Naive thymus-derived CD4-positive, alpha-beta T cell (primary cell): Measurements from ENCODE around the gene CCDC172. TPM values are rescaled to one million over a fixed set of nuclear protein-coding genes. Genes with fewer than 3 reads are reported as not detected.
A peak's percentile ranks its signal among the peaks of the same experiment; 100 is the strongest.

Experiments
- ATAC-seq: fragments of 150-1000 bp; cut with Tn5 transposase; 2 replicates; pipeline ENCODE4 v1.10.0; 2021; ENCODE audit warnings: mild to moderate bottlenecking, moderate library complexity
- CTCF ChIA-PET: fragments of 350-600 bp; sonication (Branson Sonifier 250); formaldehyde crosslinking; loops from one replicate; lab custom pipeline; 2021; ENCODE audit warnings: antibody characterized with exemption; lab: Charles Lee
- POLR2A ChIA-PET: fragments of 350-600 bp; sonication (Branson Sonifier 250); formaldehyde crosslinking; loops from one replicate; lab custom pipeline; 2021; ENCODE audit warnings: antibody characterized with exemption, inconsistent platforms; lab: Charles Lee
- DNase-seq, 9 donors: peaks; one replicate each; pipeline versions ENCODE4 v3.0.0 to v3.0.0-alpha.2; 2020 to 2022; ENCODE audit warnings: mixed read lengths in 1 of 9
- H3K27ac ChIP-seq: one replicate; pipeline ENCODE4 v1.7.0; 2013; ENCODE audit warnings: mild to moderate bottlenecking, low read depth, low read length, moderate library complexity
- H3K27me3 ChIP-seq, 2 donors: one replicate each; pipeline ENCODE4 v1.7.0; 2013; ENCODE audit warnings: low read length in 2 of 2, mild to moderate bottlenecking in 2 of 2, moderate library complexity in 2 of 2; ENCODE audit not compliant: control insufficient read depth in 2 of 2, insufficient read depth in 2 of 2
- H3K36me3 ChIP-seq, 3 experiments: 1 replicate in 2 of 3; 2 replicates in 1 of 3; pipeline ENCODE4 v1.7.0; 2013; ENCODE audit warnings: low read length in 3 of 3, mild to moderate bottlenecking in 3 of 3, moderate library complexity in 1 of 3; ENCODE audit not compliant: insufficient read depth in 3 of 3, control insufficient read depth in 2 of 3
- H3K4me1 ChIP-seq, 2 donors: one replicate each; pipeline ENCODE4 v1.7.0; 2013; ENCODE audit warnings: low read length in 2 of 2, mild to moderate bottlenecking in 2 of 2, moderate library complexity in 1 of 2; ENCODE audit not compliant: control insufficient read depth in 2 of 2, insufficient read depth in 2 of 2
- H3K4me3 ChIP-seq: 2 replicates; pipeline ENCODE4 v1.7.0; 2013; ENCODE audit warnings: mild to moderate bottlenecking, low read length
- H3K9me3 ChIP-seq, 3 experiments: 1 replicate in 2 of 3; 2 replicates in 1 of 3; pipeline ENCODE4 v1.7.0; 2013; ENCODE audit warnings: low read length in 3 of 3; ENCODE audit not compliant: control insufficient read depth in 2 of 3
- H3K27ac Mint-ChIP-seq, 9 donors: one replicate each; pipeline ENCODE4 v1.8.0; 2020 to 2022; ENCODE audit warnings: mixed read lengths in 9 of 9, mild to moderate bottlenecking in 8 of 9, moderate library complexity in 5 of 9, inconsistent platforms in 2 of 9
- H3K27me3 Mint-ChIP-seq, 5 donors: one replicate each; pipeline ENCODE4 v1.8.0; 2021 to 2022; ENCODE audit warnings: mixed read lengths in 5 of 5, mild to moderate bottlenecking in 1 of 5
- H3K36me3 Mint-ChIP-seq, 5 donors: one replicate each; pipeline ENCODE4 v1.8.0; 2020 to 2022; ENCODE audit warnings: mixed read lengths in 5 of 5, mild to moderate bottlenecking in 3 of 5, inconsistent platforms in 1 of 5
- H3K4me1 Mint-ChIP-seq, 7 donors: one replicate each; pipeline ENCODE4 v1.8.0; 2020 to 2022; ENCODE audit warnings: mixed read lengths in 7 of 7, mild to moderate bottlenecking in 3 of 7, inconsistent platforms in 1 of 7
- H3K4me3 Mint-ChIP-seq, 10 donors: one replicate each; pipeline ENCODE4 v1.8.0; 2020 to 2022; ENCODE audit warnings: mild to moderate bottlenecking in 10 of 10, mixed read lengths in 10 of 10, moderate library complexity in 6 of 10, inconsistent platforms in 2 of 10
- H3K9me3 Mint-ChIP-seq, 11 donors: one replicate each; pipeline ENCODE4 v1.8.0; 2020 to 2022; ENCODE audit warnings: mixed read lengths in 11 of 11, mild to moderate bottlenecking in 4 of 11, inconsistent platforms in 1 of 11, moderate library complexity in 1 of 11
- intact Hi-C, 2 donors: fragments of 100-400 bp; cut with micrococcal nuclease; formaldehyde crosslinking; loops; one replicate each; pipeline ENCODE4 v1.15.1; 2023
- polyA plus RNA-seq, 2 donors: library from polyadenylated mRNA; unstranded; fragments of 300-500 nt; fragmentation: Illumina TruSeq; gene quantifications; one replicate each; pipeline ENCODE4 v1.2.3, GENCODE V29; 2021
- total RNA-seq, 6 experiments: library from RNA in 5 of 6; stranded (reverse) in 5 of 6; gene quantifications; 1 replicate in 5 of 6; 2 replicates in 1 of 6; pipeline ENCODE4 v1.2.3 and lab custom pipeline; 2021 to 2026

Gene CCDC172
- total and polyA plus RNA-seq, 7 experiments from 2014 or later: not detected

DNA sequence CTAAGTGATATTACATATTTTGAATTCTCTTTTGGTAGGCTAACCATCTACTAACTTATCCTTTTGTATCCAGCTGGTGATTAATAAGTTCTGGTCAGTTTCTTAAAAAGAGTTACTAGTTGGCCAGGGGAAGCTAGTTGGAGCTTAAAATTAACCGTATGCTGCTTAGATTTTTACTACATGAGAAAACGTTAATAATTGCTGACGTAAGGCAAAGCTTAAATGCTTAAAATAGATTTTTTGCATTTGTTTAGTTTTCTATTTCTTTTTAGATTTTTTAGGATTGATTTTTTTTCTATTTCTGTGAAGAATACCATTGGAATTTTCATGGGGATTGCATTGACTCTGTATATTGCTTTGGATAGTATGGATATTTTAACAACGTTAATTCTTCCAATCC, 32.6 kb downstream of the CCDC172 start:
- Histone ChIP-seq H3K4me3 (no peak overlapping the region), H3K36me3 (no peaks in the 10 kb centered on the region), H3K4me1 (no peaks in the 10 kb centered on the region), H3K27ac (no peak overlapping the region), H3K27me3 (no peaks in the 10 kb centered on the region), H3K9me3 (peaks cover 0 to 5% (median 0%) of the 10 kb centered on the region in 3 experiments)
- DNase-seq: no peak
- Mint-ChIP-seq H3K27me3 (no peaks in the 10 kb centered on the region), H3K4me1 (no peaks in the 10 kb centered on the region), H3K9me3 (peaks cover 0 to 9% (median 3%) of the 10 kb centered on the region in 11 donors), H3K4me3 (no peak overlapping the region), H3K27ac (no peak overlapping the region), H3K36me3 (no peaks in the 10 kb centered on the region)
- CTCF ChIA-PET: no interaction called here
- POLR2A ChIA-PET: no interaction called here
- intact Hi-C loops: no loop called here
- ATAC-seq: no peak

DNA sequence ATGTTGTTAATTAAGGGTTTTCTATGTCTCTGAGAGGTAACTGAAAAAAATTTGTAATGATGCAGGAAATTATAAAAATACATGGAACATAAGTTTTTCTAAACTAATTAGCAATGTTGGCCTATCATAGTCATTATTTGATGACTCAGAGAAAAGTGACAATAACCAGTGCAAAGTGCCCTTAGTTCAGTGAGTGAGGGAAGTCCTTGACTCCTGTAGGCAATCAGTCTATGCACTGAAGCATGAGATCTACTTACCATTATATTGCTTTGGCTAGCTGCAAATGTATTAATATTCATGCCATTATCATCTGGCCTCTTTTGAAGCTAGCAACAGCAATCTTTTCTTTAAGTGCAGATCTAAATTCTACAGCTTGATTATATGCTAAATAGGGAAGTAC, 40.6 kb downstream of the CCDC172 start:
- Mint-ChIP-seq H3K27ac (no peak overlapping the region), H3K36me3 (no peaks in the 10 kb centered on the region), H3K4me3 (no peak overlapping the region), H3K4me1 (no peaks in the 10 kb centered on the region), H3K9me3 (no peaks in the 10 kb centered on the region), H3K27me3 (no peaks in the 10 kb centered on the region)
- H3K4me3 ChIP-seq: no peak overlapping the region
- H3K36me3 ChIP-seq: no peaks in the 10 kb centered on the region
- H3K9me3 ChIP-seq: no peaks in the 10 kb centered on the region
- no peak for DNase-seq
- intact Hi-C loops: no loop called here
- H3K27me3 ChIP-seq: no peaks in the 10 kb centered on the region
- POLR2A ChIA-PET: no interaction called here
- CTCF ChIA-PET: no interaction called here
- H3K4me1 ChIP-seq: no peaks in the 10 kb centered on the region
- no peak overlapping the region for H3K27ac ChIP-seq
- no peak for ATAC-seq

DNA sequence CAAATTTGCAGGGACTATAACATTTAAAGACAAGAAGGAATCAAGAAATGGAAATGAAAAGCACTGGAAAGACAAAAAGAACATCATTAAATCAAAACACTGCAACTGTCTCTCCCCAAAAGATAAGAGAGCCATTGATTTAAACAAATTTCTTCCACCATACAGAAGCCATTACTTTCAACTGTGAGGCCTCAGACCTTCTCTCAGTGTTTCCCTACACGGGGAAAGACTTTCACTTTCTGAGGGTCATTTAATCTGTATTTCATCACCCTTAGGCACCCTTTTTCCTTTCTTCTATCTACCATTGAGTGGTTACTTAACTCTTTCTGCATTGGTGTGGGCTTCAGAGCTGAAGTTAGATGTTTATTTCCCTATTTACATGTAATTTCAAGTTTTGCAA, 47.5 kb downstream of the CCDC172 start:
- no peaks in the 10 kb centered on the region for H3K4me1 ChIP-seq
- intact Hi-C loops: no loop called here
- H3K27me3 ChIP-seq: no peaks in the 10 kb centered on the region
- ChIA-PET POLR2A (no interaction called here), CTCF (no interaction called here)
- Mint-ChIP-seq H3K4me1 (no peaks in the 10 kb centered on the region), H3K27ac (no peak overlapping the region), H3K27me3 (peaks cover 0 to 14% (median 12%) of the 10 kb centered on the region in 5 donors), H3K4me3 (no peak overlapping the region), H3K9me3 (peaks cover 0 to 3% (median 0%) of the 10 kb centered on the region in 11 donors), H3K36me3 (no peaks in the 10 kb centered on the region)
- no peak overlapping the region for H3K27ac ChIP-seq
- DNase-seq (no peak), ATAC-seq (no peak)
- H3K9me3 ChIP-seq: no peaks in the 10 kb centered on the region
- H3K36me3 ChIP-seq: no peaks in the 10 kb centered on the region
- no peak overlapping the region for H3K4me3 ChIP-seq

DNA sequence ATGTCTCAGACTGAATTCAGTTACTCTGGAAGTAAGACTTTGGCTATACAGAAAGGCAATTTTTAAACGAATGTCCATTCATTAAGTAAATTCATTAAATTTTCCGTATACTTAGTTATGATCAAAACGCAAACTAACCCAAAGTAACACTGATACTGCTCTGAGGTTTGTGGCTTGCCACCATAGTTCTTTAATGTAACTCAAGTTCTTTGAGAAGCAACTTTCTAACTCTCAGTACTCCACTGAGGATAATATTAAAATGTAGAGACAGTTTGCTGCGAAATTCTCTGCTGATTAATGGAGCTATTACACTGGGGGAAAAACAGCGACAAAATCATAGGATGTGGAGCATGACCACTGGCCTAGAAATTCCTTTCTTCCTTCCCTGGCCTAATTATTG, 58.0 kb downstream of the CCDC172 start:
- ChIA-PET POLR2A (no interaction called here), CTCF (no interaction called here)
- no peak for ATAC-seq
- no peaks in the 10 kb centered on the region for H3K9me3 ChIP-seq
- H3K4me3 ChIP-seq: no peak overlapping the region
- Mint-ChIP-seq H3K4me1 (no peaks in the 10 kb centered on the region), H3K27ac (no peak overlapping the region), H3K9me3 (no peaks in the 10 kb centered on the region), H3K36me3 (no peaks in the 10 kb centered on the region), H3K27me3 (peaks cover 0 to 4% (median 0%) of the 10 kb centered on the region in 5 donors), H3K4me3 (no peak overlapping the region)
- H3K4me1 ChIP-seq: no peaks in the 10 kb centered on the region
- intact Hi-C loops: no loop called here
- no peaks in the 10 kb centered on the region for H3K36me3 ChIP-seq
- H3K27ac ChIP-seq: no peak overlapping the region
- peaks cover 0 to 2% of the 10 kb centered on the region in 2 donors for H3K27me3 ChIP-seq
- no peak for DNase-seq

GRCh38 chr10:116385311-116385710, 61.1 kb downstream of the CCDC172 start:
- intact Hi-C loops: loop anchor here (5.0 kb wide), 2 partner anchors 678 to 1508 kb away; no protein-coding TSS in a partner anchor
- Mint-ChIP-seq H3K9me3 (no peaks in the 10 kb centered on the region), H3K36me3 (no peaks in the 10 kb centered on the region), H3K27me3 (peaks cover 0 to 5% (median 4%) of the 10 kb centered on the region in 5 donors), H3K4me3 (no peak overlapping the region), H3K4me1 (no peaks in the 10 kb centered on the region), H3K27ac (no peak overlapping the region)
- ATAC-seq (no peak), DNase-seq (no peak)
- no peaks in the 10 kb centered on the region for H3K9me3 ChIP-seq
- H3K36me3 ChIP-seq: no peaks in the 10 kb centered on the region
- H3K27me3 ChIP-seq: peaks cover 0 to 2% of the 10 kb centered on the region in 2 donors
- POLR2A ChIA-PET: no interaction called here
- CTCF ChIA-PET: no interaction called here
- no peak overlapping the region for H3K27ac ChIP-seq
- no peak overlapping the region for H3K4me3 ChIP-seq
- no peaks in the 10 kb centered on the region for H3K4me1 ChIP-seq

DNA sequence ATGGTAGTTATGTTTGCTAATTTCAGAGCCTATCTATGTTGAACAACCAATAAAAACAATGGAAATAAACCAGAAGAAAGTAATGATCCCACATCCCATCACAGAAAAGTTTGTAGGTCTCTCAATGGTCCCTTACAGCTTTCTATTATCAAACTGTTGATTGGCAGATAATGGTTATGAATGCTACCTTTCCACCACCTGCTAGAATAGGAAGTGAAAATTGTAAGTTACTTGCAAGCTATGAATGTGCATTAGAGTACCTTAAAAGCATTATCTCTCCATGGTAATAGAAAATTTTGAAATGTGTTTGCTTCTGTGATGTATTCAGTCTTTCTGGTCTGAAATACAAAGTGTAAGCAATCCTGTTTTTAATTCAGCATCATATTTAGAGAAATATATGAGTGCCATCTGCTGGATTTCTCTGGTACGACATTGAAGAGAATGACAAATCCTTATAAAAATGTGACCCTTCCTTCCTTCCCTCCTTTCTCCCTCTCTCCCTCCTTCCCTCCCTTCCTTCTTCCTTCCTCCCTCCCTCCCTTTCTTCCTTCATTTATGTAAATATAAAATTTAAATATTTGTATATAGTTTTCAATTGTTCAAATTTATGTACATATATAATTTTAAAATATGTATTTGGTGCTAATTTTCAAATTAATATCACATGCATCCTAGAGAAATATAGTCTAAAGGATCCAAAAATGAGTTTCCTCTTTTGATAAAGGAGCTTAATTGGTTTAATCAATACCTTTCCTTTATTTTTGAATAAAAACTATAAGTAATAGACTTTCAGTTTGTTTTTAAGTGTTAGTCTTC, 62.0 kb downstream of the CCDC172 start:
- Mint-ChIP-seq H3K36me3 (no peaks in the 10 kb centered on the region), H3K4me3 (no peak overlapping the region), H3K9me3 (no peaks in the 10 kb centered on the region), H3K4me1 (no peaks in the 10 kb centered on the region), H3K27ac (no peak overlapping the region), H3K27me3 (peaks cover 0 to 9% (median 4%) of the 10 kb centered on the region in 5 donors)
- Histone ChIP-seq H3K4me3 (no peak overlapping the region), H3K27ac (no peak overlapping the region), H3K36me3 (no peaks in the 10 kb centered on the region), H3K4me1 (no peaks in the 10 kb centered on the region), H3K27me3 (peaks cover 0 to 2% of the 10 kb centered on the region in 2 donors), H3K9me3 (no peaks in the 10 kb centered on the region)
- intact Hi-C loops: loop anchor here (1.0 to 5.0 kb wide), 3 partner anchors 679 to 1509 kb away; no protein-coding TSS in a partner anchor
- CTCF ChIA-PET: no interaction called here
- DNase-seq (peak in 3 of 9 donors; percentile 1 to 13 (median 5)), ATAC-seq (no peak)
- POLR2A ChIA-PET: no interaction called here
